Coronary artery (tissue), 2 donors: ENCODE measurements around the gene PLN.

Source experiments
- DNase-seq: peaks from one replicate; pipeline ENCODE4 v3.0.0-alpha.2; 2017; ENCODE audit warnings: low spot score
- H3K27ac ChIP-seq, 2 donors: fragments of 200-600 bp; sonication (generic); one replicate each; pipeline ENCODE4 v1.5.1; 2016 to 2019
- H3K4me3 ChIP-seq: fragments of 200-600 bp; sonication (generic); 2 replicates; pipeline ENCODE4 v1.5.1; 2016; ENCODE audit warnings: mild to moderate bottlenecking, moderate library complexity
- TF ChIP-seq, protein P1 (sequence below): fragments of 200-600 bp; sonication (generic); IDR thresholded peaks from one replicate; pipeline ENCODE4 v1.5.1; 2019; ENCODE audit warnings: antibody characterized with exemption

The PLN gene

DNA sequence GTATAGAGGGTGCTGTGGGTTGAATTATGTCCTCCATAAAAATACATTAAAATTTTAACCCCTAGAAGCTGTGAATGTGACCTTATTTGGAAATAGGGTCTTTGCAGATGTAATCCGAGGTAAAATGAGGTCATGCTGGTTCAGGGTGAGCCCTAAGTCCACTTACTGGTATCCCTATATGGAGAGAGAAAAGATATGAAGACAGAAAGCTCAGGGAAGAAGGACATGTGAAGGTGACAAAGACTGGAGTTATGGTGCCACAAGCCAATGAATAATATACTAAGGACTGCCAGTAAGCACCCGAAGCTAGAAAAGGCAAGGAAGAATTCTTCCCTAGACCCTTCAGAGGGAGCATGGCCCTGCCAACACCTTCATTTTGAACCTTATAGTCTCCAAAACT is 50.2 kb downstream of the PLN start:
- TF ChIP-seq, protein P1, sequence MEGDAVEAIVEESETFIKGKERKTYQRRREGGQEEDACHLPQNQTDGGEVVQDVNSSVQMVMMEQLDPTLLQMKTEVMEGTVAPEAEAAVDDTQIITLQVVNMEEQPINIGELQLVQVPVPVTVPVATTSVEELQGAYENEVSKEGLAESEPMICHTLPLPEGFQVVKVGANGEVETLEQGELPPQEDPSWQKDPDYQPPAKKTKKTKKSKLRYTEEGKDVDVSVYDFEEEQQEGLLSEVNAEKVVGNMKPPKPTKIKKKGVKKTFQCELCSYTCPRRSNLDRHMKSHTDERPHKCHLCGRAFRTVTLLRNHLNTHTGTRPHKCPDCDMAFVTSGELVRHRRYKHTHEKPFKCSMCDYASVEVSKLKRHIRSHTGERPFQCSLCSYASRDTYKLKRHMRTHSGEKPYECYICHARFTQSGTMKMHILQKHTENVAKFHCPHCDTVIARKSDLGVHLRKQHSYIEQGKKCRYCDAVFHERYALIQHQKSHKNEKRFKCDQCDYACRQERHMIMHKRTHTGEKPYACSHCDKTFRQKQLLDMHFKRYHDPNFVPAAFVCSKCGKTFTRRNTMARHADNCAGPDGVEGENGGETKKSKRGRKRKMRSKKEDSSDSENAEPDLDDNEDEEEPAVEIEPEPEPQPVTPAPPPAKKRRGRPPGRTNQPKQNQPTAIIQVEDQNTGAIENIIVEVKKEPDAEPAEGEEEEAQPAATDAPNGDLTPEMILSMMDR: no peak
- no peak overlapping the region for H3K4me3 ChIP-seq
- no peak overlapping the region for H3K27ac ChIP-seq
- DNase-seq: no peak

DNA sequence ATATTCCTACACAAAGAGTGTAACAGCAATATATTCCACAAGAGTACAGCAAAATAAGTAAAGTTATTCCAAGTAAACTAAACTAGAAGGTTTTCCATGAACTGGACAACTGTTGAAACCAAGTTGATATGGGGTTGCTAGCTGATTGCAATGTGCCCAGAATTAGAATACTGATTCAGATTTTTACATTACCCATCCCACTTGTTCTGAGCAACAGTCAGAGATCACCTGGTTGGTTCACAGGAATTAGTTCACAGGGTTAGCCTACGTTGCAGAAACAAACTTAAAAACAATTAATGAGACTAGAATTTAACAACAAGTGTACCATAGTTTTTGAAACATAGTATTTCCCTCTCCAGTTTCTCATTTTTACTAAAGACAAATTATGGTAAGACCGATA is 54.2 kb downstream of the PLN start:
- H3K27ac ChIP-seq: no peak overlapping the region
- H3K4me3 ChIP-seq: no peak overlapping the region
- TF ChIP-seq, protein P1: no peak
- DNase-seq: no peak

DNA sequence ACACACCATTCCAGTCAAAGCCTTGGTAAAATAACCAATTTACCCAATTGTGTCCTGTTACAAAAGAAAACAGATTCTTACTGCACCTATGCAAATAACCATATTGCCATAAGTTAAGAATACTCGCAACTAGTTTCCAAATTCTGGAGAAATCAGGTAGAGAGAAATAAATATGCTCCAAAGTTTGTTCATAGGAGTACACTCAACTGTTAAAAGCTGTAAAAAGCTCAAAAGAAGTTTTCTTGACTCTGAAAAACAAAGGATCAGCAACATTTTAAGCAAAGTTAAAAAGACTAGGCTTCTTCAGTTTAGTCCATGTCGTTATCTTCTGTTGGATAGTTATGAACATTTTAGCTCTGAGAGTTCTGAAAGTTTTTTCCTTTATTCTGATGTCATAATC is 55.3 kb downstream of the PLN start:
- DNase-seq: no peak
- TF ChIP-seq, protein P1: no peak
- no peak overlapping the region for H3K4me3 ChIP-seq

DNA sequence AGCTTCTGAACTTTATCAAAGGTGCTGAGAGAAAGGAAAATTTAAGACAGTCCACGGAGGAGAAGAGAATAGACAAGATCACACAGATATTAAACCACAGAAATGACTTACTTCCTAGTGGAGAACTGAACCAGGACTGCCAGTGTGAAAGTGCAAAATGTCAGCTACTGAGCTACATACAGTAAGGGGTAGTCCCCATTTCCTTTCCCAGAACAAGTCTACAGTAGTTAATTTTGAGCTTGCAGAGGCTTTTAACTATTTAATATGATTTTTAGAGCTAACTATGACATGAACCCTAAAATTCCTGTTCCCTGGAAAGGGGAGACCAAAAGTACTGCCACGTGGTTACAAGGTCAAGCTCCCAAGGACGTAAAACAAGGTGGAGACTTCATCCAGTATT is 58.2 kb downstream of the PLN start:
- no peak overlapping the region for H3K4me3 ChIP-seq
- TF ChIP-seq, protein P1: no peak
- no peak overlapping the region for H3K27ac ChIP-seq
- DNase-seq: no peak

More for the DNA sequence above, 55.3 kb downstream of the PLN start:
- H3K27ac ChIP-seq: no peak overlapping the region

DNA sequence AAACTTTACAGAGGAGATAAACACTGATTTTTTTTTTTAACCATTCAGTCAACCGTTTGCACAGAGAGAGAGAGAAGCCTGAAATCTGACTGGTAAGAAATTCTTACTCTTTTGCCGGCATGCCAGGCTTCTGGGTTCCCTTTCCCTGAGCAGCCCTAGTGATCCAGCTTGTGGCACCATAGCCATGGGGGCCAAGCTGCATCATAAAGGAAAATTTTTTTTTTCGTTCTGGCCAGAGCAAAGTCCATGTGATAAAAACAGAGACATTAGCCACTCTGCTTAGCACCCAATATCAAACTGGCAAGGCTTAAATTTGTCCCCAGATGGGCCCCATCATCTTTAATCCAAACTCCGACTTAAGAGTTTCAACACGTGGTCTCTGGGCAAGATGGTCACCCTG is 58.8 kb downstream of the PLN start:
- no peak overlapping the region for H3K4me3 ChIP-seq
- no peak overlapping the region for H3K27ac ChIP-seq
- TF ChIP-seq, protein P1: no peak
- no peak for DNase-seq
